Astrocyte of the cerebellum (primary cell): ENCODE measurements around the gene UBQLN1.

Experiments used
- DNase-seq: peaks from one replicate; pipeline ENCODE4 v3.0.0-alpha.2; 2011; ENCODE audit warnings: low read depth
- H3K4me3 ChIP-seq: 2 replicates; pipeline ENCODE4 v1.5.1; 2011; ENCODE audit warnings: mild to moderate bottlenecking, low read depth, low read length, moderate library complexity
- in situ Hi-C: cut with HindIII; loops from 2 replicates; pipeline ENCODE4 v1.10.0; 2017; ENCODE audit warnings: low sequenced_read_pairs
- TF ChIP-seq, protein P1 (sequence below): IDR thresholded peaks from 2 replicates; pipeline ENCODE4 v1.5.1; 2012; ENCODE audit warnings: low read length, low read depth, moderate library complexity, mild to moderate bottlenecking; ENCODE audit errors: missing control alignments

UBQLN1 gene

DNA sequence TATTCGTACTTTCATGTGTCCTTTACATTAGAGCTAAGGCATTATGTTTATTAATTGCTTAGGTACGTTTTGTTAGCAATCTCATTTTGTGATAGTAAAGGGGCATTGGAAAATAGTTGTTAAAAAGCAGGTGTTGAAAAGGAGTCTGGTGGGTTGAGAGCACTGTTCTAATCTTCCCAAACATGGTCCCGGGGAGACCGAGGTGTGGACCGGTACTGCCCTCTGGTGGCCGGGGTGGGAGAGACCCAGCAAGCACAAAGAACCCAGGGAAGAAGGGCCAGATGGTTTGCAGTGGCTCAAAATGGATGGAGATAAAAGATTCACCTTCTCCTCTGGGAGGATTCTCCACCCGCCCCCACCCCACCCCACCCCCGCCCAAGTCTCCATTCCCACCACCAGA, 58.7 kb downstream of the UBQLN1 start:
- TF ChIP-seq, protein P1, sequence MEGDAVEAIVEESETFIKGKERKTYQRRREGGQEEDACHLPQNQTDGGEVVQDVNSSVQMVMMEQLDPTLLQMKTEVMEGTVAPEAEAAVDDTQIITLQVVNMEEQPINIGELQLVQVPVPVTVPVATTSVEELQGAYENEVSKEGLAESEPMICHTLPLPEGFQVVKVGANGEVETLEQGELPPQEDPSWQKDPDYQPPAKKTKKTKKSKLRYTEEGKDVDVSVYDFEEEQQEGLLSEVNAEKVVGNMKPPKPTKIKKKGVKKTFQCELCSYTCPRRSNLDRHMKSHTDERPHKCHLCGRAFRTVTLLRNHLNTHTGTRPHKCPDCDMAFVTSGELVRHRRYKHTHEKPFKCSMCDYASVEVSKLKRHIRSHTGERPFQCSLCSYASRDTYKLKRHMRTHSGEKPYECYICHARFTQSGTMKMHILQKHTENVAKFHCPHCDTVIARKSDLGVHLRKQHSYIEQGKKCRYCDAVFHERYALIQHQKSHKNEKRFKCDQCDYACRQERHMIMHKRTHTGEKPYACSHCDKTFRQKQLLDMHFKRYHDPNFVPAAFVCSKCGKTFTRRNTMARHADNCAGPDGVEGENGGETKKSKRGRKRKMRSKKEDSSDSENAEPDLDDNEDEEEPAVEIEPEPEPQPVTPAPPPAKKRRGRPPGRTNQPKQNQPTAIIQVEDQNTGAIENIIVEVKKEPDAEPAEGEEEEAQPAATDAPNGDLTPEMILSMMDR = peak; percentile 78
- no peak overlapping the region for H3K4me3 ChIP-seq
- in situ Hi-C loops = no loop called here
- no peak for DNase-seq

- TF ChIP-seq, protein P1 = no peak
- no peak overlapping the region for H3K4me3 ChIP-seq
- no peak for DNase-seq
- in situ Hi-C loops = no loop called here
These were observed 61.1 kb downstream of the UBQLN1 start for GRCh38 chr9:83646500-83647239.

GRCh38 chr9:83642793-83643192, 65.0 kb downstream of the UBQLN1 start:
- in situ Hi-C loops = no loop called here
- TF ChIP-seq, protein P1 = no peak
- DNase-seq = no peak
- no peak overlapping the region for H3K4me3 ChIP-seq

DNA sequence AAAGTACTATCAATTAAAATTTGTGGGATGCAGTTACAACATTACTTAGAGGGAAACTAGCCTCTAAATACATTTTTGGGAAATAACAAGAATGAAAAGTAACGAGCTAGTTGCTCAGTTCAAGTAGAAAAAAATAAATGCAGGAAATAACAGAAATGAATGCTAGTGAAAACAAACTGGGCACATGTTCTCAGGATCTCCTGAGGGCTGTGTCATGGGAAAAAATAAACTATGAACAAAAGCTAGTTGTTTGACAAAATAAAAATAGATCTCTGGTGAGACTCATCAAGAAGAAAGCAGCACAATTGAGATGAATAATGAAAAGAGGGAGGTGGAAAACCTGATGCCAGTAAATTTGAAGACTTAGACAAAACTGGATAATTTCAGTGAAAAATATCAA, 68.5 kb downstream of the UBQLN1 start:
- DNase-seq = no peak
- in situ Hi-C loops = no loop called here
- TF ChIP-seq, protein P1 = no peak
- no peak overlapping the region for H3K4me3 ChIP-seq

GRCh38 chr9:83637389-83637788, 70.4 kb downstream of the UBQLN1 start:
- TF ChIP-seq, protein P1 = no peak
- H3K4me3 ChIP-seq = no peak overlapping the region
- in situ Hi-C loops = no loop called here
- no peak for DNase-seq

GRCh38 chr9:83636813-83637212, 70.9 kb downstream of the UBQLN1 start:
- TF ChIP-seq, protein P1 = no peak
- no peak for DNase-seq
- H3K4me3 ChIP-seq = no peak overlapping the region
- in situ Hi-C loops = no loop called here
